DOHH2 (cell line): Measurements from ENCODE around the gene VAV2.

Experiments
- H3F3A ChIP-seq: fragments of 200-600 bp; sonication (generic), shearing (Covaris generic); 2 replicates; pipeline ENCODE4 v1.6.0; 2016; ENCODE audit warnings: antibody characterized with exemption, mild to moderate bottlenecking; ENCODE audit not compliant: control insufficient read depth, insufficient read depth
- H3K27ac ChIP-seq: fragments of 200-600 bp; sonication (generic); 2 replicates; pipeline ENCODE4 v1.5.1; 2014; ENCODE audit warnings: low read depth, mild to moderate bottlenecking, low read length, moderate library complexity
- H3K27me3 ChIP-seq: fragments of 200-600 bp; sonication (generic); 2 replicates; pipeline ENCODE4 v1.6.1; 2014; ENCODE audit warnings: mild to moderate bottlenecking, low read length, mixed read lengths; ENCODE audit not compliant: control insufficient read depth
- H3K36me3 ChIP-seq: fragments of 200-600 bp; sonication (generic); 2 replicates; pipeline ENCODE4 v1.6.1; 2014; ENCODE audit warnings: mild to moderate bottlenecking, low read length, moderate library complexity, mixed read lengths; ENCODE audit not compliant: control insufficient read depth
- H3K4me1 ChIP-seq: fragments of 200-600 bp; sonication (generic); 2 replicates; pipeline ENCODE4 v1.6.1; 2014; ENCODE audit warnings: mild to moderate bottlenecking, low read length, mixed read lengths; ENCODE audit not compliant: control insufficient read depth
- H3K4me2 ChIP-seq: fragments of 200-600 bp; sonication (generic); 2 replicates; pipeline ENCODE4 v1.6.0; 2014; ENCODE audit warnings: mild to moderate bottlenecking, low read length, moderate library complexity
- H3K4me3 ChIP-seq: fragments of 200-600 bp; sonication (generic); 2 replicates; pipeline ENCODE4 v1.5.1; 2014; ENCODE audit warnings: mild to moderate bottlenecking, low read length, mixed read lengths
- H3K79me2 ChIP-seq: fragments of 200-600 bp; sonication (generic); 2 replicates; pipeline ENCODE4 v1.6.1; 2014; ENCODE audit warnings: mild to moderate bottlenecking, low read length, mixed read lengths; ENCODE audit not compliant: control insufficient read depth
- H3K9me2 ChIP-seq: fragments of 200-600 bp; sonication (generic); replicated peaks from 2 replicates; pipeline ENCODE4 v1.6.1; 2014; ENCODE audit warnings: mild to moderate bottlenecking, low read length, mixed read lengths; ENCODE audit not compliant: control insufficient read depth
- H3K9me3 ChIP-seq: fragments of 200-600 bp; sonication (generic); 2 replicates; pipeline ENCODE4 v1.6.1; 2014; ENCODE audit warnings: antibody characterized with exemption, low read length, mixed read lengths; ENCODE audit not compliant: control insufficient read depth, insufficient read depth
- H4K20me1 ChIP-seq: fragments of 200-600 bp; sonication (generic); 2 replicates; pipeline ENCODE4 v1.6.0; 2014; ENCODE audit warnings: low read depth, mild to moderate bottlenecking, antibody characterized with exemption, low read length, moderate library complexity; ENCODE audit not compliant: control insufficient read depth, insufficient read depth
- CTCF ChIP-seq: fragments of 200-600 bp; sonication (generic); IDR thresholded peaks from one replicate; pipeline ENCODE4 v1.5.1; 2014; ENCODE audit warnings: antibody characterized with exemption, mild to moderate bottlenecking, low read depth, low read length; ENCODE audit not compliant: poor library complexity, severe bottlenecking
- EZH2phosphoT487 ChIP-seq: fragments of 200-600 bp; sonication (generic); IDR thresholded peaks from 2 replicates; pipeline ENCODE4 v1.6.1; 2017; ENCODE audit warnings: borderline replicate concordance, mild to moderate bottlenecking, antibody characterized with exemption, low read length, moderate library complexity, mixed read lengths

The VAV2 gene

DNA sequence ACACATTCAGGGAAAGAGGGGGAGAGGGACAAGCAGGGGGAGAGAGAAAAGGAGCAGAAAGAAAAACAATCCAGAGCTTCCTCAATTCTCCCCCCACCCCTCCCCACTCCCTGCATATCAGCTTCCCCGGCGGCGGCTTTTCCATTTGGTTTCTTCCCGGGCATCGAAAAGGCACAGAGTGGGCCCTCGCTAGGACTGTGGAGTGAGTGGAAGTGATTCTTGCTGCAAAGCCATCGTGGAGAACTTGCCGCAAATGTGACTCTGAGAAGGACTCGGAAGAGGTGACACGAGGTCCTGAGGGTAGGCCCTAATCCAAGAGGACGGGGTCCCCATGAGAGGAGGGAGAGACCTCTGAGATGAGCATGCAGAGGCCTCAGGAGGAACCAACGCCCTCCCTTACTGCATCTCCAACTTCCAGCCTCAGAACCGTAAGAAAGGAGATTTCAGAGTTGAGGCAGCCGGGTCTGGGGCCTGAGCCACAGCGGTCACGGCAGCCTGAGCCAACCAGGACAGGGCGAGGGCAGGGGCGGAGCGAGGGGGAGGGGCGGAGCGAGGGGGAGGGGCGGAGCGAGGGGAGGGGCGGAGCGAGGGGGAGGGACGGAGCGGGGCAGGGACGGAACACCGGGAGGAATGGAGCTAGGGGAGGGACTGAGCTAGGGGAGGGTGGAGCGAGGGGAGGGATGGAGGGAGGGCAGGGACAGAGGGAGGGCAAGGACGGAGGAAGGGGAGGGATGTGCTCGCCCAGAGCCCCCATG is 232.8 kb downstream of the VAV2 start:
- H3K36me3 ChIP-seq = no peaks in the 10 kb centered on the region
- no peaks in the 10 kb centered on the region for H3K9me2 ChIP-seq
- TF ChIP-seq CTCF (no peak), EZH2phosphoT487 (no peak)
- no peak overlapping the region for H3K27ac ChIP-seq
- H3K27me3 ChIP-seq = no peaks in the 10 kb centered on the region
- no peaks in the 10 kb centered on the region for H4K20me1 ChIP-seq
- H3K9me3 ChIP-seq = no peaks in the 10 kb centered on the region
- peaks cover 3% of the 10 kb centered on the region; the same call in 1 of the 2 replicates for H3F3A ChIP-seq
- no peaks in the 10 kb centered on the region for H3K79me2 ChIP-seq
- H3K4me1 ChIP-seq = no peaks in the 10 kb centered on the region
- H3K4me3 ChIP-seq = no peak overlapping the region
- H3K4me2 ChIP-seq = no peak overlapping the region

- Histone ChIP-seq H4K20me1 (no peaks in the 10 kb centered on the region), H3K79me2 (no peaks in the 10 kb centered on the region), H3K27me3 (no peaks in the 10 kb centered on the region), H3F3A (peaks cover 3% of the 10 kb centered on the region; the same call in 1 of the 2 replicates), H3K9me3 (no peaks in the 10 kb centered on the region), H3K9me2 (no peaks in the 10 kb centered on the region), H3K4me1 (no peaks in the 10 kb centered on the region), H3K36me3 (no peaks in the 10 kb centered on the region), H3K4me2 (no peak overlapping the region), H3K27ac (no peak overlapping the region), H3K4me3 (no peak overlapping the region)
- TF ChIP-seq CTCF = no peak
- TF ChIP-seq EZH2phosphoT487 = no peak
Measured at GRCh38 chr9:133758228-133758627, 233.9 kb downstream of the VAV2 start.

DNA sequence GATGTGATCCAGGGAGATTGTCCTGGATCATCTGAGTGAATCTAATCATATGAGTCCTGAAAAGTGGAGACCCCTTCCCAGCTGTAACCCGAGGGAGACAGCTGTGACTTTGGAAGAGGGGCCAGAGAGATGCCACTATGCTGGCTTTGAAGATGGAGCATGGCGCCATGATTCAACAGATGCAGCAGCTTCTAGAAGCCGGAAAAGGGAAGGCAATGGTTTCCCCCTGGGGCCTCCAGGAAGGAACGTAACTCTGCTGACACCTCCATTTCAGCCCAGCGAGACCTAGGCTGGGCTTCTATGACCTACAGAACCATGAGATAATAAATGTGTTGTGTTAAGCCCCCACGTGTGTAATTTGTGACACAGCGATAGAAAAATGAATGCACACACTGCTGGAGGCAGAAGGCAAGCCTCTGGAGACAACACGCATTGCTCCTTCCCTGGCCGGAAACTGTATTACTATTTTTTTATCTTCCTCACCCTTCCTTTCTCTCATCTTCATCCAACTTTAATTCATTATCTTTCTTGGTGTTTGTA is 237.4 kb downstream of the VAV2 start:
- Histone ChIP-seq H3K9me2 (no peaks in the 10 kb centered on the region), H4K20me1 (no peaks in the 10 kb centered on the region), H3K79me2 (no peaks in the 10 kb centered on the region), H3K4me2 (no peak overlapping the region), H3K27ac (no peak overlapping the region), H3F3A (peaks cover 3% of the 10 kb centered on the region; the same call in 1 of the 2 replicates), H3K27me3 (peaks cover 8% of the 10 kb centered on the region), H3K9me3 (no peaks in the 10 kb centered on the region), H3K36me3 (no peaks in the 10 kb centered on the region), H3K4me1 (no peaks in the 10 kb centered on the region), H3K4me3 (no peak overlapping the region)
- no peak for TF ChIP-seq CTCF
- TF ChIP-seq EZH2phosphoT487 = no peak
